Hindlimb muscle (tissue), 1 donor: ENCODE data around the gene KIFC1. TPM values are rescaled to one million over a fixed set of nuclear protein-coding genes. Genes with fewer than 3 reads are reported as not detected.

Source experiments
- DNase-seq: peaks from one replicate; pipeline ENCODE4 v3.0.0-alpha.2; 2013
- polyA plus RNA-seq: library from polyadenylated mRNA; unstranded; fragments of 120-200 nt; gene quantifications from one replicate; pipeline ENCODE4 v1.2.1, GENCODE V29; 2013; ENCODE audit not compliant: insufficient read length

The KIFC1 gene
- polyA plus RNA-seq, 1 donor, result 18.1 TPM

- no peak for DNase-seq
Measured at GRCh38 chr6:33427585-33428223, 36.1 kb downstream of the KIFC1 start.

- DNase-seq, result no peak
Measured at GRCh38 chr6:33428224-33428965, 36.8 kb downstream of the KIFC1 start.

- no peak for DNase-seq
Measured at GRCh38 chr6:33428966-33429749, 37.5 kb downstream of the KIFC1 start.

- DNase-seq, result no peak
Measured at GRCh38 chr6:33429750-33430052, 38.1 kb downstream of the KIFC1 start.

- DNase-seq, result no peak
Measured at GRCh38 chr6:33430334-33430733, 38.7 kb downstream of the KIFC1 start.

- DNase-seq, result no peak
Measured at GRCh38 chr6:33430991-33431879, 39.6 kb downstream of the KIFC1 start.

GRCh38 chr6:33431880-33432541, 40.4 kb downstream of the KIFC1 start:
- no peak for DNase-seq

- no peak for DNase-seq
Measured at GRCh38 chr6:33432546-33432945, 40.9 kb downstream of the KIFC1 start.

GRCh38 chr6:33433001-33433543, 41.4 kb downstream of the KIFC1 start:
- DNase-seq, result no peak

- no peak for DNase-seq
Measured at GRCh38 chr6:33433544-33434191, 42.0 kb downstream of the KIFC1 start.

GRCh38 chr6:33434961-33435360, 43.3 kb downstream of the KIFC1 start:
- no peak for DNase-seq

GRCh38 chr6:33437666-33438065, 46.0 kb downstream of the KIFC1 start:
- DNase-seq, result no peak

GRCh38 chr6:33438978-33439594, 47.5 kb downstream of the KIFC1 start:
- no peak for DNase-seq

GRCh38 chr6:33439956-33440648, 48.5 kb downstream of the KIFC1 start:
- DNase-seq, result no peak

- DNase-seq, result no peak
Measured at GRCh38 chr6:33440649-33441309, 49.2 kb downstream of the KIFC1 start.

GRCh38 chr6:33441457-33441856, 49.8 kb downstream of the KIFC1 start:
- no peak for DNase-seq

- no peak for DNase-seq
Measured at GRCh38 chr6:33442283-33442682, 50.7 kb downstream of the KIFC1 start.

GRCh38 chr6:33443025-33443424, 51.4 kb downstream of the KIFC1 start:
- no peak for DNase-seq
